Liver (tissue), 9 donors: ENCODE results near the gene CACTIN. TPM values are rescaled to one million over a fixed set of nuclear protein-coding genes. Genes with fewer than 3 reads are reported as not detected.

Experiments
- DNase-seq: peaks from one replicate; pipeline ENCODE4 v3.0.0-alpha.2; 2017; ENCODE audit warnings: low spot score
- H3K27ac ChIP-seq, 2 donors: one replicate each; pipeline ENCODE4 v1.7.0; 2013; ENCODE audit warnings: inconsistent platforms in 2 of 2, low read length in 2 of 2, control low read depth in 1 of 2, low read depth in 1 of 2, mild to moderate bottlenecking in 1 of 2
- H3K27me3 ChIP-seq, 4 donors: one replicate each; pipeline versions ENCODE4 v1.6.1 to v1.7.0; 2013; ENCODE audit warnings: low read length in 3 of 4, inconsistent platforms in 1 of 4, mild to moderate bottlenecking in 1 of 4, moderate library complexity in 1 of 4; ENCODE audit not compliant: control insufficient read depth in 4 of 4, insufficient read depth in 4 of 4
- H3K36me3 ChIP-seq, 4 donors: one replicate each; pipeline versions ENCODE4 v1.6.1 to v1.7.0; 2013; ENCODE audit warnings: low read length in 3 of 4, mild to moderate bottlenecking in 3 of 4, low read depth in 1 of 4, moderate library complexity in 1 of 4; ENCODE audit not compliant: control insufficient read depth in 4 of 4, insufficient read depth in 3 of 4
- H3K4me1 ChIP-seq, 4 donors: one replicate each; pipeline versions ENCODE4 v1.6.1 to v1.7.0; 2013; ENCODE audit warnings: low read length in 3 of 4, mild to moderate bottlenecking in 3 of 4, moderate library complexity in 1 of 4; ENCODE audit not compliant: control insufficient read depth in 4 of 4, insufficient read depth in 4 of 4
- H3K4me3 ChIP-seq, 3 donors: one replicate each; pipeline versions ENCODE4 v1.6.1 to v1.7.0; 2013; ENCODE audit warnings: low read length in 3 of 3, control low read depth in 1 of 3, low read depth in 1 of 3, mild to moderate bottlenecking in 1 of 3
- H3K9ac ChIP-seq, 2 donors: one replicate each; pipeline ENCODE4 v1.7.0; 2013; ENCODE audit warnings: low read length in 2 of 2, mild to moderate bottlenecking in 2 of 2, moderate library complexity in 2 of 2, control low read depth in 1 of 2, low read depth in 1 of 2
- H3K9me3 ChIP-seq, 4 donors: one replicate each; pipeline versions ENCODE4 v1.6.1 to v1.7.0; 2013; ENCODE audit warnings: low read length in 3 of 4; ENCODE audit not compliant: control insufficient read depth in 4 of 4
- CTCF ChIP-seq: fragments of 150-350 bp; IDR thresholded peaks from 2 replicates; pipeline ENCODE4 v1.5.1; 2017; ENCODE audit warnings: improper control_type of control experiment, low read depth, low read length; ENCODE audit not compliant: missing input control
- EGR1 ChIP-seq, 2 donors: IDR thresholded peaks; 2 replicates each; pipeline ENCODE4 v1.6.1; 2016 to 2018; ENCODE audit warnings: antibody characterized with exemption in 2 of 2, low read depth in 2 of 2
- HNF4A ChIP-seq, 2 donors: conservative IDR thresholded peaks; 2 replicates each; pipeline ENCODE4 v1.6.1; 2016; ENCODE audit warnings: antibody characterized with exemption in 2 of 2, mild to moderate bottlenecking in 2 of 2
- JUND ChIP-seq, 2 donors: IDR thresholded peaks; 2 replicates each; pipeline ENCODE4 v1.6.1; 2016; ENCODE audit warnings: antibody characterized with exemption in 2 of 2
- NR2F2 ChIP-seq: IDR thresholded peaks from 2 replicates; pipeline ENCODE4 v1.6.1; 2016; ENCODE audit warnings: antibody characterized with exemption
- RAD21 ChIP-seq, 2 donors: IDR thresholded peaks; 2 replicates each; pipeline ENCODE4 v1.6.1; 2016; ENCODE audit warnings: antibody characterized with exemption in 2 of 2, mild to moderate bottlenecking in 2 of 2
- RXRA ChIP-seq, 2 donors: IDR thresholded peaks; 2 replicates each; pipeline ENCODE4 v1.6.1; 2017 to 2018; ENCODE audit warnings: antibody characterized with exemption in 2 of 2, mild to moderate bottlenecking in 1 of 2
- SP1 ChIP-seq: IDR thresholded peaks from 2 replicates; pipeline ENCODE4 v1.6.1; 2018; ENCODE audit warnings: antibody characterized with exemption, mild to moderate bottlenecking
- TAF1 ChIP-seq: conservative IDR thresholded peaks from 2 replicates; pipeline ENCODE4 v1.6.1; 2016; ENCODE audit warnings: antibody characterized with exemption, mild to moderate bottlenecking
- YY1 ChIP-seq: IDR thresholded peaks from 2 replicates; pipeline ENCODE4 v1.6.1; 2016; ENCODE audit warnings: antibody characterized with exemption, mild to moderate bottlenecking
- WGBS: extraction: QIAGEN DNeasy Blood & Tissue Kit; methylation state at CpG from one replicate; pipeline ENCODE4 v1.1.7; 2013; 5-methylcytosine and 5-hydroxymethylcytosine counted together
- polyA plus RNA-seq, 2 donors: library from polyadenylated mRNA; stranded (reverse) in 1 of 2; unstranded in 1 of 2; fragments of 200-250 nt in 1 of 2; fragments of >200 nt in 1 of 2; fragmentation: Nextera tagmentation in 1 of 2; extraction: Ambion mirVana in 1 of 2; gene quantifications; one replicate each; pipeline versions ENCODE4 v1.2.1 to v1.2.3, GENCODE V29; 2013 to 2015
- total RNA-seq, 2 donors: library from RNA; depleted of rRNA; stranded (reverse); fragments of >200 nt; gene quantifications; one replicate each; pipeline ENCODE4 v1.2.3, GENCODE V29; 2014
- TF ChIP-seq, protein P1 (sequence below): IDR thresholded peaks from 2 replicates; pipeline ENCODE4 v1.6.1; 2016; ENCODE audit warnings: antibody characterized with exemption
- donor health status: healthy.
- donor health status: healthy.
- donor health status: healthy.
- donor health status: healthy.
- donor health status: healthy.

Gene CACTIN
- total and polyA plus RNA-seq, 4 donors = 1.9 to 13.2 (median 10.0) TPM

GRCh38 chr19:3661284-3662238 is 35.0 kb upstream of the CACTIN start:
- TF ChIP-seq, protein P1, sequence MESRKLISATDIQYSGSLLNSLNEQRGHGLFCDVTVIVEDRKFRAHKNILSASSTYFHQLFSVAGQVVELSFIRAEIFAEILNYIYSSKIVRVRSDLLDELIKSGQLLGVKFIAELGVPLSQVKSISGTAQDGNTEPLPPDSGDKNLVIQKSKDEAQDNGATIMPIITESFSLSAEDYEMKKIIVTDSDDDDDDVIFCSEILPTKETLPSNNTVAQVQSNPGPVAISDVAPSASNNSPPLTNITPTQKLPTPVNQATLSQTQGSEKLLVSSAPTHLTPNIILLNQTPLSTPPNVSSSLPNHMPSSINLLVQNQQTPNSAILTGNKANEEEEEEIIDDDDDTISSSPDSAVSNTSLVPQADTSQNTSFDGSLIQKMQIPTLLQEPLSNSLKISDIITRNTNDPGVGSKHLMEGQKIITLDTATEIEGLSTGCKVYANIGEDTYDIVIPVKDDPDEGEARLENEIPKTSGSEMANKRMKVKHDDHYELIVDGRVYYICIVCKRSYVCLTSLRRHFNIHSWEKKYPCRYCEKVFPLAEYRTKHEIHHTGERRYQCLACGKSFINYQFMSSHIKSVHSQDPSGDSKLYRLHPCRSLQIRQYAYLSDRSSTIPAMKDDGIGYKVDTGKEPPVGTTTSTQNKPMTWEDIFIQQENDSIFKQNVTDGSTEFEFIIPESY = no peak
- TF ChIP-seq EGR1 (IDR thresholded peaks at IDR 0.05; ENCODE audit: low read depth in 2 of 2) = no peak
- no peak for TF ChIP-seq TAF1
- TF ChIP-seq RXRA (IDR thresholded peaks at IDR 0.05) = no peak
- TF ChIP-seq CTCF = no peak
- TF ChIP-seq HNF4A (conservative IDR thresholded peaks at IDR 0.05) = no peak
- TF ChIP-seq YY1 = no peak
- TF ChIP-seq RAD21 (IDR thresholded peaks at IDR 0.05) = no peak
- TF ChIP-seq JUND (IDR thresholded peaks at IDR 0.05) = no peak
- TF ChIP-seq SP1 = no peak
- TF ChIP-seq NR2F2 = no peak
- WGBS = 97% methylated on average over 34 of the region's 34 CpGs
- DNase-seq = no peak
- H3K27ac ChIP-seq = no peak overlapping the region
- no peak overlapping the region for H3K9ac ChIP-seq
- peaks cover 7 to 36% (median 25%) of the 10 kb centered on the region in 4 donors for H3K4me1 ChIP-seq
- H3K36me3 ChIP-seq = peaks cover 0 to 15% (median 3%) of the 10 kb centered on the region in 4 donors
- no peak overlapping the region for H3K4me3 ChIP-seq
- no peaks in the 10 kb centered on the region for H3K9me3 ChIP-seq
- no peaks in the 10 kb centered on the region for H3K27me3 ChIP-seq

DNA sequence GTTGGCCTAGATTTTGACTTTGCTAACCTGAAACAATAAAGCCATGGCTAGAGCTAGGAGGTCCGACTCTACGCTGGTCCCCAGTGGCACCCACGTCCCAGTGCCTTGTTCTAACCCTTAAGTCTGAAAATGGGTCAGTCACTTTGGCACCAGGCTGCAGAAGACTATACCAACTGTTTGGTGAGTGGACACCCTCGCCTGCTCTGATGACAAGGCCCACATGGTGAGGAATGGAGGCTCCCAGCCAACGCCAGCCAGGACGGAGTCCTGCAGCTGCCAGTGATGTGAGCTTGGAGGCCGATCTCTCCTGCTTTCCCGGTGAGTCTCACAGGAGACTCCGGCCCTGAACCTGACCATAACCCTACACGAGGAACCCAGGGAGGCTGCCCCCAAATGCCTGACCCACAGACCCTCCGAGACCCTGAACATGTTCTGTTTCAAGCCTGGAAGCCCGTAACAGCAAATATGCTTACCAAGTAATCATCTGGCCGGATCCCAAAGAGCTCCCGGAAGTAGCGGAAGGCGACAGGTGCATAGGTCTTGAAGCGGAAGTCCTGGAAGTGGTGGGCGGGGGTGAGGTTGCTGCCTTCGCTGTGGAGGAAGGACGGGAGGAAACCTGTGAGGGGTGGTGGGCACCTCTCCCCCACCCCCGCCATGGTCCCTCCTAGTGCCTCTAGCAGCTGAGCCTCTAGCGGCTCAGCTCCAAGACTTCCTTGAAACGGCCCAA is 34.1 kb upstream of the CACTIN start:
- Histone ChIP-seq H3K4me3 (no peak overlapping the region), H3K27ac (no peak overlapping the region), H3K36me3 (peaks cover 0 to 20% (median 3%) of the 10 kb centered on the region in 4 donors), H3K4me1 (peaks cover 7 to 31% (median 24%) of the 10 kb centered on the region in 4 donors), H3K27me3 (no peaks in the 10 kb centered on the region), H3K9ac (no peak overlapping the region), H3K9me3 (no peaks in the 10 kb centered on the region)
- WGBS = 88% methylated on average over 23 of the region's 23 CpGs
- TF ChIP-seq TAF1 = no peak
- no peak for TF ChIP-seq SP1
- TF ChIP-seq, protein P1 = no peak
- DNase-seq = no peak
